GM18873 (cell line): ENCODE measurements around the gene CDKN2B-AS1.

Experiments
- ATAC-seq: cut with Tn5 transposase; IDR thresholded peaks from one replicate; pipeline ENCODE4 v1.9.1; 2021; ENCODE audit warnings: mild to moderate bottlenecking, moderate library complexity, moderate number of reproducible peaks; ENCODE audit not compliant: unreplicated experiment, low FRiP score

Gene CDKN2B-AS1

DNA sequence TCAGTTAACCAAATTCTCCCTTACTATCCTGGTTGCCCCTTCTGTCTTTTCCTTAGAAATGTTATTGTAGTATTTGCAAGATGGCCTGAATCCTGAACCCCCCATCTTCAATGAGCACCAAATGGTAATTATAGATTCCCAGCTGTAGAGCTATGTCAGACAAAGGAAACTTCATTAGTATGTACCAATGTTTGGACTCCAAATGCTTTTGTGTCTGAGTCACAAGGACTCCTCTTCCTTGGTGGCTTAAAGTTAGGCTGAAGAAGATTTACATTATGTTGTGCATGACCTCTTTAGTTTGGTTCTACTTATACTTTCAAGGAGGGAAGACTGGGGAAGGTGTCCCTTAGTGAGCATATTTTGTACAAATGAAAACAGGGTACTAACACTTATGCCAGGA is 120.4 kb downstream of the CDKN2B-AS1 start:
- no peak for ATAC-seq

DNA sequence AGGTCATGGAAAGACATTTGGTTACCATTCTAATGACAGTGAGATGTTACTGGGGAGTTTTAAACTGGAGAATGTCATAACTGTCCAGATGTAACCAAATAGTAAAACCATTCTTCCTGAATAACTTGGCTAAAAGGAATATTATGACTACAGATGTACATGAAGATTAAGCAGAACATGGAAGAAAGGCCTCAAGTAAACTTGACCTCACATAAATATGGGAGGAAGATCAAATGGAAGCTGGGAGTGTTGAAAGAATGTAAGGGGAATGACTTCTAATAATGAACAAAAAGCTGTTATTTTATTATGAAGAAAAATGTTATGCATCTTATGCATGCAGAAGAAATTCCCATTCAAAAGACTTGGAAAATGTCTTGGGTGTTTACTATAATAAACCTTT is 122.2 kb downstream of the CDKN2B-AS1 start:
- ATAC-seq, result no peak

DNA sequence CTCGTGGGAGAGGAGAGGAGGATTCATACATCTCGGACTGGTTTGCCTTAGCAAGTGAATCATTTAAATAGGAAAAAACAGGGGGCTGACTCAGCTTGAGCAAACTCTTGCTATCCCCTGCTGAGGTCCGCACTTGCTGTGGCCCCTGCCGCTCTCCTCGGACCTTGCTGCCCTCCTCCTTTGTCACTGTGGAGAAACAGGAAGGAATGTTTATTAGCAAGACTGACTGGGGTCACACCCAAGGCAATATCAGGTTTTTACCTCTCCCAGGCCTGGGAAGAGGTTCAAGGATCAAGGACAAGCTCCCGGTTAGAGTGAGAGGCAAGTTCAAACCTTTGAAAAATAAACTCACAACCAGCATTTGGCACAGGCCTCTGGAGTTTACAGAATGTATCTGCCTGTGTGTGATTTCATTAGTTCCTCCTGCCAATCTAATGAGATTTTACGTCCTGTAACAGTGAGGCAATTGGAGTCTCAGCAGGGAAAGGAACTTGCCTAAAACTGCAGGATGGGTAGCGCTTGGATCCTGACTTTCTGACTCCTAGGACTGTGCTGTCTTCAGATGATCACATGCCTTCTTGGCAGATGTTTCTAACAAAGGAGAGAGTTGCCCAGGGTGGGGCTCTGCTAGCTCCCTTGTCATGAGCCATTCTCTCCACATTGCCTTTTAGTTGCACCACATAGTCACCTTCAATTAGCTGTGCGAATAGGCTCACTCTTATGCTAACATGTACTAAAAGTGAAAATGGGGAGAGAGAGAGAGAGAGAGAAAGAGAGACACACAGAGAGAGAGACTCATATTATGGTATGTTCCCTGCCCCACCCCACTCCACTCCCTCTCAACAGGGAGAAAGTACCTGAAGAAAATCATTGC is 123.2 kb downstream of the CDKN2B-AS1 start:
- ATAC-seq, result no peak

DNA sequence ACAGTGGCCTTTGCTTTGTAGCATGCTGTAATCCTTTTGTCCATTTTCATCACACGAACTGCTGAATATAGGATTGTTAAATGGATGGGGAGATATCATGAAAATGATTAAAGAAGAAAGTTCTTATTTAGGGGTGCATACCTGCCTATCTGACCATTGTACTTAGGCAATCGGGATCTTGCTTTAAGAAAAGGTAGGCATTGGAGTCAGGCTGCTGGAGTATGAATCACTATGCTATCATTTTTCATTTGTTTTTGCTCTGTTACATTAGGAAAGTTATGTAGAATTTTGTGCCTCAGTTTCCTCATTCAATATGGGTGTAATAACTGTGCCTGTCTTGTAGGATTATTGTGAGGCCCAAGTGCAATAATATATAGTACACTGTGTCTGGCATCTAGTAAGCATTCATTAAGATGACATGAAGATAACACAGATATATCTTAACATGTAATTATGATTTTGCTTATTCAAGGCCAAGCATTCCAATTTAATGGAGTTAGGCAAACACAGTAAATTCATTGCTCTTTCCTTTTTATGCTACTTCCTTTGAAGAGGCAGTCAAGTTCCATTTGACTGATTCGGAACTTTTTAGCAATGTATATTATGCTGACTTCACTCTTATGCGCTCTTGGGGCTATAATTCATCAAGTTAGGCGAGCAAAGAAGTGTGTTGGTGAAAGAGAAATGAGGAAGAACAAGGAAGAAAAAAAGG is 124.4 kb downstream of the CDKN2B-AS1 start:
- ATAC-seq, result no peak

DNA sequence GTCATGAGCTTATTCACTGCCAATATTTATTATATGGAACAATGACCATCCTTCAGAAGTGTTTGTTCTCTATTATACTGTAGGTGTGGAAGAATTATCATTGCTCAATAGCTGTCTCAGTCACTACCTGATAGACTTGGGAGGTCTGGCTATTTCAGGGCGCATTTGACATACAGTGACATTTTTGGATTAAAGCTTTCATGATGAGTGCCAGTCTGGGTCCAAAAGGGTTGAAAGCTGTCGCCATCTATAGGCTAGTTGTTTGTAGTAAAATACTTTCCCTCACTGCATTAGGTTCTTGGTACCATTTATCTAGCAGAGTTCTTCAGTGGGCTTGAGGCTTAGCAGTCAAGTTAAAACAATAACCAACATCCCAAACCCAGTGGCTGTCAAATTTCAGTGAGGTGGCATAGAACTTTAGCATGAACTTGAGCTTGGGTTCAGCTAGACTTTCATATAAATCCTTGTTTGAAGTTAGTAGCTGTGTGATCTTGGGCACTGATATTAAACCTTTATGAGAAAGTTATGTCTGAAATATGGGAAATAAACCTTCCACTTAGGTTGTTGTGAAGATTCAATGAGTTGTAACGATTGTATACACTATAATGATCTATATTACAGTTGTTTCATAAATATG is 125.0 kb downstream of the CDKN2B-AS1 start:
- no peak for ATAC-seq

DNA sequence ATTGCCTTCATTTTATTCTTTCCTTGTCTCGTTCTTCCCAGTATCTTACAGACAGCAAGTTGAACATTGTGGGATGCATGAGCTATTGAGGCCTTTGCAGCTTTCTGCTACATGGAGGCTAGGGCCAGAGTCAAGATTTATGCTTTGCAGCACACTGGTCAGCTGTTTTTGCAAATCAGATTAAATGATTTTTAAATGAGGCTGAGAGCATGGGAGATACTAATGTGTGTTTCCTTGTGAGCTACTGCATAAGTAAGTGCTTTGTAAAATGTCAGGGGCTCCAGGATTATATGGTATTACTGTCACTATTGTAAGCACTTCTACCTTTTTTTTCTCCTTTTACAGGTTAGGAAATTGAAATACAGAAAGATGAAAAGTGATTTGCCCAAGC is 125.6 kb downstream of the CDKN2B-AS1 start:
- ATAC-seq, result no peak

DNA sequence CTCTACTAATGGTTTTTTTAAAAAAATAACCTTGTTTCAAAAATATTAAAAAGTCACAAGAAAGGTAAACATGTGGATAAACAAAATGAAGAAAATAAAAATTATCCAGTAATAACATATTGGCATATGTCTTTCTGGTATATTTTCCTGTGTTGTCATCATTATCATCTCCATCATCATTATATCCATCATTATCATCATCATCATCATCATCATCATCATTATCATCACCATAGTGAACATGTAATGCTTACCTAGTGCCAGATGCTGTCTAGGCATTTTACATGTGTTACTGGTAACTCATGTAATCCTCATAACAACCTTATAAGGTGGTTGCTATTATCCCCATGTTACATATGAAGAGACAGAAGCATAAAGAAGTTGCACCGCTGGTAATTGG is 126.0 kb downstream of the CDKN2B-AS1 start:
- ATAC-seq, result no peak

DNA sequence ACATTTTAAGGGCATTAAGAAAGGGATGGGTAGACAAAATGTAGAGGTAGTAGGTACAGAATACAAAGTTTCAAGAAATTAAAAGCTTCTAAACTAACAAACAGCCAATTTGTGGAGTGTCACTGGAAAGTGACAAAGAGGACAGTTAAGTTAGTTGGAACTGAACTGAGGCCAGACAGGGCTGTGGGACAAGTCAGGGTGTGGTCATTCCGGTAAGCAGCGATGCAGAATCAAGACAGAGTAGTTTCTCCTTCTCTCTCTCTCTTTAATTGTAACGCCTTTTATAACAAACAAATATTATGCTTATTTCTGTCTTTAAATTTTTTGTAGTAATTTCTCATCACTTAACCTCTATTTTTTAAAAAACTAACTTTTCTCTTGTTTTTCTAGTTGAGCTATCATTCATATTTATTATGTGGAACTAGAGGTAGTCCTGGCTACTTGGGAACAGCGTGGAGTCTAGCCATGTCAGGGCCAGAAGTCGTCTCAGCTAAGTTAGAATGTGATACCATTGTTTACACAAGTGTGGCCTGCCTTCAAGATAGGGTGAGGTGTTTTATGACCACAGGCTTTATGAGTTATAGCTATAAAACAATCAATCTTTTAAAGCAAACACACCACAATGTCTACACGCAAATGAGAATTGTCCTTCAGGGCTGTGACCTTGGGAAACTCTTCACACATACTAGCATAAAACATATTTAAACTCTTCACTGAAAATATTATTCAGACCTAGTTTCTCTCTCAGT is 129.8 kb downstream of the CDKN2B-AS1 start:
- no peak for ATAC-seq

DNA sequence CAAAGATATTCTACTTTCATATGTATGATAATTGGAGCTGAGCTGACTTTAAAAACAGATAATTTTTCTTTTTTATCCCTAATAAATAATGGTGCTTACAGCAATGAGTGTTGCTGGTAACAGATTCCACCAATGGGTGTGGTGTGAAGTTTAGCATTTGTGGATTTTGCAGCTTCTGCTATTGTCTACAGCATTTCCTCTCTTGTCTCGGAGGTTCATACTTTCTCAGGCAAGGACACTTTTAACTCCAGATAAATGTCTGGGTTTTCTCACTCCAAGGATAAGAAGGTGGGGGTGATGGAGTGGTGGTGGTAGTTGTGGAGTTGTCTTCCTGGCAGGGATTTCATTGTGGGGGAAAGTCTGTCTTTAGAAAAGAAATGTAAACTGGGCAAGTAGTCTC is 134.5 kb downstream of the CDKN2B-AS1 start:
- no peak for ATAC-seq

DNA sequence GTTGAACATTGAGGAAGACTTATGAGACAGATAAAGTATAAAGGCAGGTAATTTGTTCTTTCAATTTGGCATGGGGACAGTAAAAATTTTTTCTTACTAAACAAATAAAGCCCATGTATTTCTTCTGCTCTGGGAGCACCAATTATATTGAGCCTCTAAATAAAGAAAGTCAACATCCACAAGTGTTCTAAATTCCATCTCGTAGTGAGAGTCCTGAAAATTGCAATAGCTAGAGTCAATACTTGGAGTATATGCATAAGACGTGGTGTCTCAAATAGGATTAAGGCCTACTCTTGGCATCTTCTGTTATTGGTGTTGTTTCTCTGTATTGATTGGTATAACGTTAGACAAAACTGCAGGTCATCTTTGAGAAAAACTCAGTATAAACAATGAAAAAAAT is 135.0 kb downstream of the CDKN2B-AS1 start:
- ATAC-seq, result no peak

DNA sequence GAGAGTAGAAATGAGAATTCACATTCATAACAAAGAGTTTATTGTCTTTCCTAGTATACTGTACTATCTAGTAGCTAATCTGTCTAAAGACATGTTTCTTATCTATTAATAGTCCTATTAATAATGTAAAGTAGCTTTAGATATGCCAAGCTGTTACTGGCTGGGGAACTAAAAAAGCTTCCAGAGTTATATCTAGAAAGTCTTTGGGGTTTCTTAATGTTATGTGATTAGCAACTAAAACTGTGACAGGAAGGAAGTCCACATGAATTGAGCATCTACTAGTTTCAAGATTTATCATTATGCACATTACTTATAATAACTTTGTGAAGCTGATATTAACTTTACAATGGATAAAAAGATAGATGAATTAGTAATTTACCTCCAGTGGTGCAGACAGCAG is 137.2 kb downstream of the CDKN2B-AS1 start:
- ATAC-seq, result no peak

DNA sequence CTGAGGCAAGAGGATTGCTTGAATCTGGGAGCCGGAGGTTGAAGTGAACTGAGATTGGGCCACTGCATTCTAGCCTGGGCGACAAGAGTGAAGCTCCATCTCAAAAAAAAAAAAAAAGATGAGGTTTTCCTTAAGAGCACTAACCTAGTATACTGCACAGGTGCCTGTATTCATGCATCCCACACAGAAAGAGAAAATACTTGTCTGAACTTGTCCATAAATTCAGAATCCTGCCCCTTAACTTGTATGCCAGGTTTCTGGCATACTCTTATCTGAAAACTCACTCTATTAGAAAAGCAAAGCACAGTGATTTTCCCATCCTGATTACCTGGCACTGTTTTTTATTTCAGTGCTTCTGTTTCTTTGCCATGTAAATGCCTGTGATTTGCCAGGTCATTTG is 139.8 kb downstream of the CDKN2B-AS1 start:
- no peak for ATAC-seq

DNA sequence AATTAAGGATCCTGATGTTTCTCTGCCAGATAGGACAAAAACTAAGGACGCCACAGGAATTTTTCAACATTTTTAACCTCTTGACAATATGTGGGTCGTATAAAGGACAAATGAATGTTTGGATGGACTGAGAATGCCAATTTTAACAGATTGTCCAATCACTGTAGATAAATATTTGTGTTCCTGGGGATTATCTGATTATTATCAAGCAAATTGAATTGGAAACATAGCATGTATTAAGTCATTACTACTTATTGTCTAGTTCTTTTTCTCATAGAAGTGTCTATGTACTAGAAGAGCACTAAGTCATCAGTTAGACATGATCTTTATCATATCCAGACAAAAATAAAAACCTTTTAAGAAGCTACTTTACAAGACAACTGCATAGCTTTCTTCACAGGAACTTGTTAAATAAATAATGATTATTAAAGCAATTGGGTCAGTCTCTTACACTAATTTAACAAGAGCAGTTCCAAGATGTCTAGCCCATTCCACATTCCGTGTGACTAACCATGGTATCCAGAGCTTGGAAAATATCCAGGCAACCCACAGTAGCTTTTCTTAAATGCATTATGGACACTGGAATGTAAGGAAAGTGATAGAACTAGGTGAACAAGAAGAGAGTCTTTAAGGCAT is 142.0 kb downstream of the CDKN2B-AS1 start:
- no peak for ATAC-seq

DNA sequence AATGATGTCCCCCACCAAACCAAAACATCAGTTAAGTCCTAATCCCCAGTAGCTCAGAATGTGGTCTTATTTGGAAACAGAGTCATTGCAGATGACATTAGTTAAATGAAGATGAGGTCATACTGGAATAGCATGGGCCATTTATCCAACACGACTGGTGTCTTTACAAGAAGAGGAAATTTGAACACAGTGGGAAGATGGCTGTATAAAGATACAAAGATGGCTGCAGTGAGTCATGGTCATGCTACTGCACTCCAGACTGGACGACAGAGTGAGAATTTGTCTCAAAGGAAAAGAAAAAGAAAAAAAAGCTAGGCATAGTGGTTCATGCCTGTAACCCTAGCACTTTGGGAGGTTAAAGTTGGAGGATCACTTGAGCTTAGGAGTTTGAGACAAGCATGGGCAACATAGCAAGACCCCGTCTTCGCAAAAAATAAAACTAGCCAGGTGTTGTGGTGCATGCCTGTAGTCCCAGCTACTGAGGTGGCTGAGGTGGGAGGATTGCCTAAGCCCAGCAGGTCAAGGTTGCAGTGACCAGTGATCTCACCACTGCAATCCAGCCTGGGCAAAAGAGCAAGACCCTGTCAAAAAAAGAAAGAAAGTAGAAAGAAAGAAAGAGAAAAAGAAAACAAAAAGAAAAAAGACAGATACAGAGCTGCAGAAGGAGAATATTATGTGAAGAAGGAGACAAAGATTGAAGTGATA is 144.5 kb downstream of the CDKN2B-AS1 start:
- no peak for ATAC-seq

DNA sequence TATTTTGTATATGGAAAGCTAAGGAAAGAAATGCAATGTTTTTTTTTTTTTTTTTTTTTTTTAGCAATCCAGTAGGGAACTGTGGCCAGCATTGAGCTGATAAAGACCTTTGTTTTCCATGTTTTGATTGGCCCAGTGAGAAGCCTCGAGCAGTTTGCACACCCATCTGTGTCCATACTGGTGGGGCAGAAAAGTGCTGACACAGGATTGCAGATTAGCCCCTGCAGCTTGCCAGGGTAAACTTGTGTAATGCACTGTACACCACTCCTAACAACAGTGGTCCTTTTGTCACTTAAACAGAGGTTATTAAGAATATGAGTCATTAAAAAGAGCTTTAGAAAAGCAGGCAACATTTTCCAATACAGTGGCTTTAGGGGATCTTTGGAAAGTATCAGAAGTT is 147.3 kb downstream of the CDKN2B-AS1 start:
- ATAC-seq, result no peak

DNA sequence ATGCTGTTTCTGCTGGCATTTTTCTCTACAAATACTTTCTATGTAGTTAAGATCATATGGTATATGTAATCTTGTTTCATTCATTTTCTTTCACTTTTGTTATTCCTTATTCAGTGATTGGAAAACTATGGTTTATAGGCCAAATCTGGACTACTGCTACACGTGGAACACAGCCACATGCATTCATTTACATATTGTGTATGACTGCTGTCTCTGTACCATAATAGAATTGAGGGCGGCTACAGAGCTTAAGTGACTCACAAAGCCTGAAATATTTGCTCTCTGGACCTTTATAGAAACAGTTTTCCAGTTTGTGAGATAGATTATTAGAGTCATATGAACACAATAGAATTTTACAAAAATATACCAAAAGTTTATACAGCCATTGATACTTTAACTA is 148.1 kb downstream of the CDKN2B-AS1 start:
- no peak for ATAC-seq

DNA sequence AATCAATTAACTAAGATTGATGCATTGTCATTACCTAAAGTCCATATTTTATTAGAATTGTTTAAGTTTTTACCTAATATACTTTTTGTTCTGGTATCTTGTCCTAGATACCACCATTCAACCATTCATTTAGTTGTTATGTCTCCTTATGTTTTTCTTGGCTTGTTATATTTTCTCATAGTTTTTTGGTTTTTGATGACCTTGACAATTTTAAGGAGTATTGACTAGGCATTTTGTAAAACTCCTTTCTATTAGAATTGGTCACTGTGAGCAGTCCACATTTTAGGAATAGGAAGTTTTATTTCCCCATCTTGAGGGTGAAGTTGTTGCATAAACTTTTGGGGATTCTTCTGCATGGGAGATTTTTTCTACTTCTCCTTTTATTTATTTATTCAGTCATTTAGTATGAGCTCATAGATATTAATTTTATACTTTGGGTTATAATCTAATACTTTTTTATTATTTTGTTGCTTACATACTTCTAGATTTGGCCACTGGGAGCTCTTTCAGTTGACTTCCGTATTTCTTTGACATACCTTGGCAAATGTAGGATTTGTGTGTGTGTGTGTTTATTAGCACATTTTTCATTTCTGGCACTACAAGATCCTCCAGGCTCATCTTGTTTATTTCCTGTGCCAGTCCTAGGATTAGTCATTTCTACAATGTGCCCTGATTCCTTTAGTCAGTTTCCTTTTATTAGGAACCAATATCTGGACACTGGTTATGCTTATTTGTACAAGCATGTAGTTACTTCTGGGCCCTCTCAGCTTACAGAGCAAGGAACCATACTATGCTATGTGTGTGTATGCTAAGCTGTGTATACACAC is 149.4 kb downstream of the CDKN2B-AS1 start:
- ATAC-seq, result no peak

DNA sequence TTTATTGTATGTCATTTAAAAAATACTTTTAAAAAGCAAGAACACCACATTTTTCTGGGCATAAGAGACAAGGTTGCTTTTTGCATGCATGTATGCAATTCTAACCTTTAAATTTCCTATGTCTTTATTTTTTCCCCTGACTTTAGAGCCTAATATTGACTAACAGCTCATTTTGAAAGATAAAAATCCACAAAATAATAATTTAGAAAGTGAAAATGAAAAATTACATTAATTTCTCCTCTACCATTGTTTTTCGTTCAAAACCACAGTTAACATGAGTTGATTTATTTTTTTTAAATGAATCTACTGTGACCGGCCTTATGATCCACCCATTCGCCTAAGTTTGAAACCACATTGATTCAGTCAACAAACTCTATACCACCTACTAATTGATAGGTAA is 152.0 kb downstream of the CDKN2B-AS1 start:
- ATAC-seq, result no peak
